Gastrocnemius medialis (tissue), 4 donors: ENCODE data around the gene PLD5.
"Not testable (repeated sequence)": the region's sequence is repeated elsewhere in the genome, so short reads cannot be mapped to it uniquely, and the experiment has no call there.

Source experiments
- CTCF ChIP-seq, 5 experiments: fragments of 450-650 bp in 3 of 5; fragments of 200-600 bp in 2 of 5; sonication (generic) in 2 of 5; IDR thresholded peaks in 4 of 5; conservative IDR thresholded peaks in 1 of 5; 1 replicate in 4 of 5; 2 replicates in 1 of 5; pipeline ENCODE4 v1.5.1; 2016 to 2019; ENCODE audit warnings: antibody characterized with exemption in 5 of 5, mild to moderate bottlenecking in 3 of 5, moderate library complexity in 3 of 5
- POLR2A ChIP-seq, 2 donors: fragments of 450-650 bp; IDR thresholded peaks; one replicate each; pipeline ENCODE4 v1.6.1; 2017; ENCODE audit warnings: antibody characterized with exemption in 2 of 2, mild to moderate bottlenecking in 2 of 2, moderate library complexity in 2 of 2

GRCh38 chr1:242267004-242267403, 257.5 kb downstream of the PLD5 start:
- not testable (repeated sequence) for TF ChIP-seq CTCF (IDR thresholded peaks at IDR 0.05 in 4 of 5, conservative IDR thresholded peaks at IDR 0.05 in 1 of 5); POLR2A (IDR thresholded peaks at IDR 0.05)
